ENCODE results near the gene PGF. TPM values are rescaled to one million over a fixed set of nuclear protein-coding genes. Genes with fewer than 3 reads are reported as not detected.

The PGF gene
- total RNA-seq, 2 donors from 2014 or later = 0.35 TPM; not detected in 1

GRCh38 chr14:74949191-74949601 is 6.2 kb downstream of the PGF start:
- ATAC-seq (replicated peaks in 1 of 2) = no peak
- Mint-ChIP-seq H3K27me3 (ENCODE audit: low read depth) (peaks cover 6% of the 10 kb centered on the region), H3K4me1 (ENCODE audit: low read depth) (peaks cover 9% of the 10 kb centered on the region), H3K4me3 (no peak overlapping the region), H3K36me3 (ENCODE audit: insufficient read depth in 2 of 2) (no peaks in the 10 kb centered on the region), H3K9me3 (no peaks in the 10 kb centered on the region), H3K27ac (no peak overlapping the region)
- DNase-seq = no peak

GRCh38 chr14:74948228-74949175 is 6.9 kb downstream of the PGF start:
- Mint-ChIP-seq H3K4me1 (ENCODE audit: low read depth) (peaks cover 9% of the 10 kb centered on the region), H3K9me3 (no peaks in the 10 kb centered on the region), H3K4me3 (no peak overlapping the region), H3K27ac (no peak overlapping the region), H3K27me3 (ENCODE audit: low read depth) (peaks cover 3% of the 10 kb centered on the region), H3K36me3 (ENCODE audit: insufficient read depth in 2 of 2) (no peaks in the 10 kb centered on the region)
- no peak for DNase-seq
- no peak for ATAC-seq (replicated peaks in 1 of 2)

GRCh38 chr14:74947353-74948227 is 7.8 kb downstream of the PGF start:
- no peaks in the 10 kb centered on the region for H3K27me3 Mint-ChIP-seq (ENCODE audit: low read depth)
- H3K9me3 Mint-ChIP-seq = no peaks in the 10 kb centered on the region
- no peaks in the 10 kb centered on the region for H3K36me3 Mint-ChIP-seq (ENCODE audit: insufficient read depth in 2 of 2)
- H3K4me1 Mint-ChIP-seq (ENCODE audit: low read depth) = peaks cover 9% of the 10 kb centered on the region
- no peak overlapping the region for H3K4me3 Mint-ChIP-seq
- DNase-seq (no peak), ATAC-seq (replicated peaks in 1 of 2) (no peak)
- no peak overlapping the region for H3K27ac Mint-ChIP-seq

GRCh38 chr14:74946659-74947281 is 8.6 kb downstream of the PGF start:
- Mint-ChIP-seq H3K4me1 (ENCODE audit: low read depth) (peaks cover 17% of the 10 kb centered on the region), H3K9me3 (no peaks in the 10 kb centered on the region), H3K27ac (no peak overlapping the region), H3K4me3 (no peak overlapping the region), H3K36me3 (ENCODE audit: insufficient read depth in 2 of 2) (no peaks in the 10 kb centered on the region), H3K27me3 (ENCODE audit: low read depth) (no peaks in the 10 kb centered on the region)
- no peak for DNase-seq
- ATAC-seq (replicated peaks in 1 of 2) = no peak

GRCh38 chr14:74945852-74946658 is 9.3 kb downstream of the PGF start:
- ATAC-seq (replicated peaks in 1 of 2) (peak; percentile 69 to 81), DNase-seq (peak; percentile 84 to 85)
- Mint-ChIP-seq H3K9me3 (no peaks in the 10 kb centered on the region), H3K27ac (peak overlapping the region; percentile 24), H3K4me1 (ENCODE audit: low read depth) (peaks cover 24% of the 10 kb centered on the region), H3K27me3 (ENCODE audit: low read depth) (no peaks in the 10 kb centered on the region), H3K36me3 (ENCODE audit: insufficient read depth in 2 of 2) (no peaks in the 10 kb centered on the region), H3K4me3 (peak overlapping the region; percentile 46 to 66)

GRCh38 chr14:74945261-74945851 is 10.0 kb downstream of the PGF start:
- Mint-ChIP-seq H3K27ac (no peak overlapping the region), H3K9me3 (no peaks in the 10 kb centered on the region), H3K4me1 (ENCODE audit: low read depth) (peaks cover 27% of the 10 kb centered on the region), H3K36me3 (ENCODE audit: insufficient read depth in 2 of 2) (no peaks in the 10 kb centered on the region), H3K27me3 (ENCODE audit: low read depth) (no peaks in the 10 kb centered on the region), H3K4me3 (no peak overlapping the region)
- ATAC-seq (replicated peaks in 1 of 2) (no peak), DNase-seq (peak; percentile 46 to 62)

GRCh38 chr14:74942608-74943007 is 12.8 kb downstream of the PGF start:
- H3K27ac Mint-ChIP-seq = no peak overlapping the region
- DNase-seq (no peak), ATAC-seq (replicated peaks in 1 of 2) (no peak)
- H3K4me1 Mint-ChIP-seq (ENCODE audit: low read depth) = peaks cover 38% of the 10 kb centered on the region
- peak overlapping the region; percentile 78 to 87 for H3K4me3 Mint-ChIP-seq
- no peaks in the 10 kb centered on the region for H3K36me3 Mint-ChIP-seq (ENCODE audit: insufficient read depth in 2 of 2)
- H3K27me3 Mint-ChIP-seq (ENCODE audit: low read depth) = no peaks in the 10 kb centered on the region
- peaks cover 1 to 4% of the 10 kb centered on the region in 2 donors for H3K9me3 Mint-ChIP-seq

- H3K36me3 Mint-ChIP-seq (ENCODE audit: insufficient read depth in 2 of 2) = no peaks in the 10 kb centered on the region
- no peak for DNase-seq
These were observed 13.2 kb downstream of the PGF start for GRCh38 chr14:74942181-74942580.

GRCh38 chr14:74941676-74942097 is 13.7 kb downstream of the PGF start:
- peak overlapping the region; percentile 92 for H3K27ac Mint-ChIP-seq
- peaks cover 1 to 4% of the 10 kb centered on the region in 2 donors for H3K9me3 Mint-ChIP-seq
- peak overlapping the region; percentile 78 to 87 for H3K4me3 Mint-ChIP-seq
- DNase-seq (peak; percentile 73 to 77), ATAC-seq (replicated peaks in 1 of 2) (peak; percentile 79 to 91)
- peaks cover 44% of the 10 kb centered on the region for H3K4me1 Mint-ChIP-seq (ENCODE audit: low read depth)
- no peaks in the 10 kb centered on the region for H3K36me3 Mint-ChIP-seq (ENCODE audit: insufficient read depth in 2 of 2)
- no peaks in the 10 kb centered on the region for H3K27me3 Mint-ChIP-seq (ENCODE audit: low read depth)

More at GRCh38 chr14:74942181-74942580, 13.2 kb downstream of the PGF start:
- Mint-ChIP-seq H3K9me3 (peaks cover 1 to 4% of the 10 kb centered on the region in 2 donors), H3K4me1 (ENCODE audit: low read depth) (peaks cover 40% of the 10 kb centered on the region), H3K27ac (no peak overlapping the region), H3K4me3 (peak overlapping the region; percentile 78 to 87), H3K27me3 (ENCODE audit: low read depth) (no peaks in the 10 kb centered on the region)
- ATAC-seq (replicated peaks in 1 of 2) = no peak

- H3K36me3 Mint-ChIP-seq (ENCODE audit: insufficient read depth in 2 of 2) = no peaks in the 10 kb centered on the region
- H3K27ac Mint-ChIP-seq = peak overlapping the region; percentile 92
- no peak for ATAC-seq (replicated peaks in 1 of 2)
- peaks cover 41% of the 10 kb centered on the region for H3K4me1 Mint-ChIP-seq (ENCODE audit: low read depth)
- H3K9me3 Mint-ChIP-seq = peaks cover 1 to 4% of the 10 kb centered on the region in 2 donors
- DNase-seq = no peak
- H3K4me3 Mint-ChIP-seq = peak overlapping the region; percentile 78 to 87
- H3K27me3 Mint-ChIP-seq (ENCODE audit: low read depth) = no peaks in the 10 kb centered on the region
These were observed 14.3 kb downstream of the PGF start for GRCh38 chr14:74940956-74941565.

- no peak for ATAC-seq (replicated peaks in 1 of 2)
- no peaks in the 10 kb centered on the region for H3K36me3 Mint-ChIP-seq (ENCODE audit: insufficient read depth in 2 of 2)
- H3K27ac Mint-ChIP-seq = no peak overlapping the region
- H3K27me3 Mint-ChIP-seq (ENCODE audit: low read depth) = no peaks in the 10 kb centered on the region
- no peak for DNase-seq
- H3K9me3 Mint-ChIP-seq = peaks cover 1 to 4% of the 10 kb centered on the region in 2 donors
- H3K4me3 Mint-ChIP-seq = no peak overlapping the region
- H3K4me1 Mint-ChIP-seq (ENCODE audit: low read depth) = peaks cover 40% of the 10 kb centered on the region
These were observed 16.6 kb downstream of the PGF start for GRCh38 chr14:74938531-74939495.

Data from activated T-cell treated with anti-CD3 and anti-CD28 coated beads, Interleukin-2, amount 50 U/mL, for 72 hours (primary cell).